Neural progenitor cell (in vitro differentiated cells): Measurements from ENCODE around the gene TMPRSS11D. TPM values are rescaled to one million over a fixed set of nuclear protein-coding genes. Genes with fewer than 3 reads are reported as not detected.

Experiments used
- DNase-seq: peaks from one replicate; pipeline ENCODE4 v3.0.0-alpha.2; 2016; ENCODE audit warnings: low spot score
- H2AFZ ChIP-seq: fragments of 200-600 bp; sonication (generic); replicated peaks from 2 replicates; pipeline ENCODE4 v1.6.1; 2016; ENCODE audit warnings: antibody characterized with exemption
- H3F3A ChIP-seq: fragments of 200-600 bp; sonication (generic); 2 replicates; pipeline ENCODE4 v1.6.1; 2016; ENCODE audit warnings: antibody characterized with exemption, low read depth
- H3K27ac ChIP-seq: fragments of 200-600 bp; sonication (generic); 2 replicates; pipeline ENCODE4 v1.5.1; 2016; ENCODE audit warnings: mild to moderate bottlenecking
- H3K27me3 ChIP-seq: fragments of 200-600 bp; sonication (generic); 2 replicates; pipeline ENCODE4 v1.6.1; 2016; ENCODE audit warnings: mild to moderate bottlenecking, moderate library complexity
- H3K36me3 ChIP-seq: fragments of 200-600 bp; sonication (generic); 2 replicates; pipeline ENCODE4 v1.5.1; 2016
- H3K4me1 ChIP-seq: fragments of 200-600 bp; sonication (generic); 2 replicates; pipeline ENCODE4 v1.6.1; 2016; ENCODE audit warnings: mixed run types
- H3K4me2 ChIP-seq: fragments of 200-600 bp; sonication (generic); 2 replicates; pipeline ENCODE4 v1.6.1; 2016
- H3K4me3 ChIP-seq: fragments of 200-600 bp; sonication (generic); 2 replicates; pipeline ENCODE4 v1.5.1; 2016
- H3K79me2 ChIP-seq: fragments of 200-600 bp; sonication (generic); 2 replicates; pipeline ENCODE4 v1.6.1; 2016; ENCODE audit warnings: low read depth
- H3K9ac ChIP-seq: fragments of 200-600 bp; sonication (generic); 2 replicates; pipeline ENCODE4 v1.6.1; 2016
- H3K9me3 ChIP-seq: fragments of 200-600 bp; sonication (generic); 2 replicates; pipeline ENCODE4 v1.5.1; 2016; ENCODE audit warnings: low read depth
- H4K20me1 ChIP-seq: fragments of 200-600 bp; sonication (generic); 2 replicates; pipeline ENCODE4 v1.6.1; 2016; ENCODE audit warnings: low read depth
- H3K27ac Mint-ChIP-seq: 3 replicates; pipeline ENCODE4 v1.8.0; 2021; ENCODE audit warnings: mixed read lengths
- H3K27me3 Mint-ChIP-seq: 2 replicates; pipeline ENCODE4 v1.8.0; 2022; ENCODE audit warnings: low read depth, mild to moderate bottlenecking, inconsistent platforms, moderate library complexity, mixed read lengths; ENCODE audit not compliant: insufficient read depth
- H3K36me3 Mint-ChIP-seq: 3 replicates; pipeline ENCODE4 v1.8.0; 2021; ENCODE audit warnings: mixed read lengths
- H3K4me1 Mint-ChIP-seq: 3 replicates; pipeline ENCODE4 v1.8.0; 2021; ENCODE audit warnings: mixed read lengths
- H3K4me3 Mint-ChIP-seq: 3 replicates; pipeline ENCODE4 v1.8.0; 2021; ENCODE audit warnings: mild to moderate bottlenecking, moderate library complexity, mixed read lengths
- H3K9me3 Mint-ChIP-seq: 3 replicates; pipeline ENCODE4 v1.8.0; 2020; ENCODE audit warnings: mixed read lengths
- EZH2 ChIP-seq: fragments of 200-600 bp; sonication (generic); IDR thresholded peaks from 2 replicates; pipeline ENCODE4 v1.6.1; 2017; ENCODE audit warnings: antibody characterized with exemption, mild to moderate bottlenecking, moderate library complexity
- EZH2phosphoT487 ChIP-seq: fragments of 200-600 bp; sonication (generic); IDR thresholded peaks from 2 replicates; pipeline ENCODE4 v1.6.1; 2017; ENCODE audit warnings: antibody characterized with exemption
- total RNA-seq: library from RNA; depleted of rRNA; stranded (reverse); fragments of >200 nt; gene quantifications from 2 replicates; pipeline ENCODE4 v1.2.3, GENCODE V29; 2015; ENCODE audit warnings: low replicate concordance
- TF ChIP-seq, protein P1 (sequence below): fragments of 200-600 bp; sonication (generic); IDR thresholded peaks from 2 replicates; pipeline ENCODE4 v1.5.1; 2017; ENCODE audit warnings: antibody characterized with exemption, mild to moderate bottlenecking

The TMPRSS11D gene
- total RNA-seq, 1 donor from 2014 or later = not detected

- Histone ChIP-seq H3K4me1 (no peaks in the 10 kb centered on the region), H3K36me3 (no peaks in the 10 kb centered on the region), H3F3A (no peaks in the 10 kb centered on the region), H3K4me3 (no peak overlapping the region), H3K79me2 (no peaks in the 10 kb centered on the region), H4K20me1 (no peaks in the 10 kb centered on the region), H3K27me3 (no peaks in the 10 kb centered on the region), H2AFZ (no peak overlapping the region), H3K27ac (no peak overlapping the region), H3K9ac (no peak overlapping the region), H3K9me3 (no peaks in the 10 kb centered on the region), H3K4me2 (no peak overlapping the region)
- no peak overlapping the region for H3K4me3 Mint-ChIP-seq
- TF ChIP-seq, protein P1, sequence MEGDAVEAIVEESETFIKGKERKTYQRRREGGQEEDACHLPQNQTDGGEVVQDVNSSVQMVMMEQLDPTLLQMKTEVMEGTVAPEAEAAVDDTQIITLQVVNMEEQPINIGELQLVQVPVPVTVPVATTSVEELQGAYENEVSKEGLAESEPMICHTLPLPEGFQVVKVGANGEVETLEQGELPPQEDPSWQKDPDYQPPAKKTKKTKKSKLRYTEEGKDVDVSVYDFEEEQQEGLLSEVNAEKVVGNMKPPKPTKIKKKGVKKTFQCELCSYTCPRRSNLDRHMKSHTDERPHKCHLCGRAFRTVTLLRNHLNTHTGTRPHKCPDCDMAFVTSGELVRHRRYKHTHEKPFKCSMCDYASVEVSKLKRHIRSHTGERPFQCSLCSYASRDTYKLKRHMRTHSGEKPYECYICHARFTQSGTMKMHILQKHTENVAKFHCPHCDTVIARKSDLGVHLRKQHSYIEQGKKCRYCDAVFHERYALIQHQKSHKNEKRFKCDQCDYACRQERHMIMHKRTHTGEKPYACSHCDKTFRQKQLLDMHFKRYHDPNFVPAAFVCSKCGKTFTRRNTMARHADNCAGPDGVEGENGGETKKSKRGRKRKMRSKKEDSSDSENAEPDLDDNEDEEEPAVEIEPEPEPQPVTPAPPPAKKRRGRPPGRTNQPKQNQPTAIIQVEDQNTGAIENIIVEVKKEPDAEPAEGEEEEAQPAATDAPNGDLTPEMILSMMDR = no peak
- TF ChIP-seq EZH2 = no peak
- no peak for TF ChIP-seq EZH2phosphoT487
- no peak overlapping the region for H3K27ac Mint-ChIP-seq
- no peaks in the 10 kb centered on the region for H3K27me3 Mint-ChIP-seq
- H3K9me3 Mint-ChIP-seq = no peaks in the 10 kb centered on the region
- no peaks in the 10 kb centered on the region for H3K36me3 Mint-ChIP-seq
- DNase-seq = no peak
- peaks cover 3% of the 10 kb centered on the region for H3K4me1 Mint-ChIP-seq
These were observed 30.5 kb downstream of the TMPRSS11D start for GRCh38 chr4:67853336-67853735.

- Histone ChIP-seq H3K36me3 (no peaks in the 10 kb centered on the region), H3K27me3 (no peaks in the 10 kb centered on the region), H2AFZ (no peak overlapping the region), H3K9ac (no peak overlapping the region), H3K4me1 (no peaks in the 10 kb centered on the region), H3K79me2 (no peaks in the 10 kb centered on the region), H4K20me1 (no peaks in the 10 kb centered on the region), H3K9me3 (no peaks in the 10 kb centered on the region), H3K4me3 (no peak overlapping the region), H3K4me2 (no peak overlapping the region), H3F3A (no peaks in the 10 kb centered on the region), H3K27ac (no peak overlapping the region)
- Mint-ChIP-seq H3K4me1 (no peaks in the 10 kb centered on the region), H3K9me3 (peaks cover 2% of the 10 kb centered on the region), H3K27ac (no peak overlapping the region), H3K36me3 (no peaks in the 10 kb centered on the region), H3K27me3 (no peaks in the 10 kb centered on the region), H3K4me3 (no peak overlapping the region)
- TF ChIP-seq, protein P1 = no peak
- TF ChIP-seq EZH2 (no peak), EZH2phosphoT487 (no peak)
- DNase-seq = no peak
These were observed 62.9 kb downstream of the TMPRSS11D start for GRCh38 chr4:67820903-67821302.

GRCh38 chr4:67810011-67810410, 73.8 kb downstream of the TMPRSS11D start:
- H3K27ac ChIP-seq = no peak overlapping the region
- no peaks in the 10 kb centered on the region for H3F3A ChIP-seq
- DNase-seq = no peak
- Mint-ChIP-seq H3K4me1 (no peaks in the 10 kb centered on the region), H3K27ac (no peak overlapping the region), H3K9me3 (peaks cover 3% of the 10 kb centered on the region), H3K4me3 (no peak overlapping the region), H3K27me3 (peaks cover 2% of the 10 kb centered on the region), H3K36me3 (peaks cover 2% of the 10 kb centered on the region)
- no peaks in the 10 kb centered on the region for H3K4me1 ChIP-seq
- no peaks in the 10 kb centered on the region for H3K36me3 ChIP-seq
- no peaks in the 10 kb centered on the region for H3K9me3 ChIP-seq
- no peak overlapping the region for H3K4me3 ChIP-seq
- no peak overlapping the region for H2AFZ ChIP-seq
- H3K27me3 ChIP-seq = no peaks in the 10 kb centered on the region
- no peak overlapping the region for H3K9ac ChIP-seq
- H3K79me2 ChIP-seq = no peaks in the 10 kb centered on the region
- TF ChIP-seq EZH2 = no peak
- TF ChIP-seq, protein P1 = no peak
- no peak for TF ChIP-seq EZH2phosphoT487
- H4K20me1 ChIP-seq = no peaks in the 10 kb centered on the region
- no peak overlapping the region for H3K4me2 ChIP-seq
